ENCODE results near the gene TTYH1.
"Not testable (repeated sequence)": the region's sequence is repeated elsewhere in the genome, so short reads cannot be mapped to it uniquely, and the experiment has no call there.

Gene TTYH1

DNA sequence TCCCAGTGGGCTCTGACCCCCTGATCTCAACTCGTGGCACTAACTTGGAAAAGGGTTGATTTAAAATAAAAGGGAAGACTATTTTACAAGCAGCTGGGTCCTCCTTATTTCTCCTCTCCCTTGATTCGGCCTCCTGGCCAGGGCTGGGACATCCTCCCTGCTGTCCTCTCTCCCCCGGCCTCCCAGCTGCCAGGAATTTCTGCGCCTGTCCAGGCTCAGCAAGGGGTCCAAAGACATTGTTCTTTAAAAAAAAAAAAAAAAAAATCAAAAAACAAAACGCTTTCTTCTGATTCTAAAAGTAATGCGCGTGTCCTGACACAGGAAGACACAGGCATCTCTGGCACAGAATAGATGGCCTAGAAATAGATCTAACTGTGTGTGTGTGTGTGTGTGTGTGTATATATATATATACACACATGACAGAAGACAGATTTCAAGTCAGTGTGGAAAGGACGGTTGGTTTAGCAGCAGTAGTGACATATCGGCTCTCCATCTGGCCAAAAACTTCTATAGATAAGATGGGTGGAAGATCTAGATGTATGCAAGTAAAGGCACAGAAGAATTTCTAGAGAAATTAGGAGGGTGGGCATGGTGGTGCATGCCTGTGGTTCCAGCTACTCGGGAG, 21.5 kb downstream of the TTYH1 start:
- Histone ChIP-seq H3K4me1 (ENCODE audit: low read length) (no peaks in the 10 kb centered on the region), H3K36me3 (replicated peaks; ENCODE audit: low read depth, low read length) (peaks cover 8% of the 10 kb centered on the region)

DNA sequence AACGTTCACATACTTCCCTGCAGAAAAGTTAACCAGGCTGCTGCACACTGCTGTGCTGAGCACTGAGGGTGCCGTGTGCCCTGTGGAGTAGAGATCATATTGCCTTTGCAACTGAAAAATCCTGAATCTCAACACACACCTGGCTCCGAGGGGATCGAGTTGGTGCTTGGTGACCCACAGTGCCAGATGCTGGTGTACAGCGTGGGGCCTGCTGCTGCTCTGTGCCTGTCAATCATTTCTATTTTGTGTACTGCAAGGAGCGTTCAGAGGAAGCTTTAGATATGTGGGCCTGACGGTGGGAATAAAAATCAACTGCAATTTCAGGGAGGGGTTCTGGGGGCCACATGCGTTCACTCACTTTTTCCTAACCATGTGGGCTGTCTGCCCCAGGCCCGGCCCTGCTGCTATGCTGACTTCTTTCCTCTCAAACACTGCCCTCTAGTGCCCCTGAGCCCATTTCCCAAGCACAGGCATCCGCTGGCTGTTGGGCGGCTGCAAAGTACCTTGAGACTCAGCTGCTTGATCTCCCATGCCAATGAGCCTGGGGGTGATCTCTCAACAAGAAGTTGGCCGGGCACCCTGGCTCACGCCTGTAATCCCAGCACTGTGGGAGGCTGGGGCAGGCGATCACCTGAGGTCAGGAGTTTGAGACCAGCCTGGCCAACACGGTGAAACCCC, 24.0 kb downstream of the TTYH1 start:
- peaks cover 13% of the 10 kb centered on the region for H3K36me3 ChIP-seq (replicated peaks; ENCODE audit: low read depth, low read length)
- H3K79me2 ChIP-seq (ENCODE audit: low read length): no peaks in the 10 kb centered on the region
- TF ChIP-seq EZH2phosphoT487 (IDR thresholded peaks at IDR 0.05; ENCODE audit: low read depth) (no peak), CTCF (IDR thresholded peaks at IDR 0.05; ENCODE audit: low read depth, low read length) (peak; percentile 47)
- H2AFZ ChIP-seq (ENCODE audit: low read depth, low read length): no peak overlapping the region
- peaks cover 15% of the 10 kb centered on the region; the same call in 1 of the 2 replicates for H4K20me1 ChIP-seq (ENCODE audit: insufficient read depth, low read length)
- no peak overlapping the region for H3K27ac ChIP-seq (ENCODE audit: low read length)
- H3K9ac ChIP-seq (ENCODE audit: low read length): no peak overlapping the region
- no peaks in the 10 kb centered on the region for H3K9me3 ChIP-seq (ENCODE audit: insufficient read depth, low read length)
- H3K4me1 ChIP-seq (ENCODE audit: low read length): no peaks in the 10 kb centered on the region
- H3K4me2 ChIP-seq (ENCODE audit: low read length): no peak overlapping the region
- no peaks in the 10 kb centered on the region for H3K27me3 ChIP-seq (ENCODE audit: low read depth, low read length)
- no peak overlapping the region for H3K4me3 ChIP-seq (ENCODE audit: low read length)

More for the DNA sequence above, 21.5 kb downstream of the TTYH1 start:
- Histone ChIP-seq H3K27ac (ENCODE audit: low read length) (no peak overlapping the region), H3K79me2 (ENCODE audit: low read length) (no peaks in the 10 kb centered on the region), H3K9me3 (ENCODE audit: insufficient read depth, low read length) (no peaks in the 10 kb centered on the region), H3K9ac (ENCODE audit: low read length) (no peak overlapping the region), H3K4me3 (ENCODE audit: low read length) (no peak overlapping the region), H3K4me2 (ENCODE audit: low read length) (no peak overlapping the region), H3K27me3 (ENCODE audit: low read depth, low read length) (no peaks in the 10 kb centered on the region), H2AFZ (ENCODE audit: low read depth, low read length) (no peak overlapping the region), H4K20me1 (ENCODE audit: insufficient read depth, low read length) (peaks cover 15% of the 10 kb centered on the region; the same call in 1 of the 2 replicates)
- no peak for TF ChIP-seq EZH2phosphoT487 (IDR thresholded peaks at IDR 0.05; ENCODE audit: low read depth)
- TF ChIP-seq CTCF (IDR thresholded peaks at IDR 0.05; ENCODE audit: low read depth, low read length): no peak

GRCh38 chr19:54440641-54441040, 25.4 kb downstream of the TTYH1 start:
- no peak for TF ChIP-seq CTCF (IDR thresholded peaks at IDR 0.05; ENCODE audit: low read depth, low read length)
- no peak for TF ChIP-seq EZH2phosphoT487 (IDR thresholded peaks at IDR 0.05; ENCODE audit: low read depth)
- H3K27me3 ChIP-seq (ENCODE audit: low read depth, low read length): no peaks in the 10 kb centered on the region
- H3K4me3 ChIP-seq (ENCODE audit: low read length): no peak overlapping the region
- H2AFZ ChIP-seq (ENCODE audit: low read depth, low read length): no peak overlapping the region
- no peaks in the 10 kb centered on the region for H3K79me2 ChIP-seq (ENCODE audit: low read length)
- no peak overlapping the region for H3K9ac ChIP-seq (ENCODE audit: low read length)
- peaks cover 11% of the 10 kb centered on the region; the same call in 1 of the 2 replicates for H4K20me1 ChIP-seq (ENCODE audit: insufficient read depth, low read length)
- no peak overlapping the region for H3K4me2 ChIP-seq (ENCODE audit: low read length)
- peaks cover 21% of the 10 kb centered on the region for H3K36me3 ChIP-seq (replicated peaks; ENCODE audit: low read depth, low read length)
- H3K27ac ChIP-seq (ENCODE audit: low read length): no peak overlapping the region
- H3K9me3 ChIP-seq (ENCODE audit: insufficient read depth, low read length): no peaks in the 10 kb centered on the region
- no peaks in the 10 kb centered on the region for H3K4me1 ChIP-seq (ENCODE audit: low read length)

DNA sequence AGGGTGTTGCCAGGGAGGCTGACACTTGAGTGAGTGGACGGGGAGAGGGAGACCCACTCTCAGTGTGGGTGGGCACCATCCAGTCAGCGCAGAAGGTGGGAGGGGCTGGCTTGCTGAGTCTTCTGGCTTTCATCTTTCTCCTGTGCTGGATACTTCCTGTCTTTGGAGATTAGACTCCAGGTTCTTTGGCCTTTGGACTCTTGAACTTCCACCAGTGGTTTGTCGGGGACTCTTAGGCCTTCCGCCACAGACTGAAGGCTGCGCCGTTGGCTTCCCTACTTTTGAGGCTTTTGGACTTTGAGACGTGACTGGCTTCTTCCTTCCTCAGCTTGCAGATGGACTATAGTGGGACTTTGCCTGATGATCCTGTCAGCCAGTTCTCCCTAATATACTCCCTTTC, 29.5 kb downstream of the TTYH1 start:
- Histone ChIP-seq H3K4me1 (ENCODE audit: low read length) (peaks cover 10% of the 10 kb centered on the region), H4K20me1 (ENCODE audit: insufficient read depth, low read length) (peaks cover 7% of the 10 kb centered on the region), H3K9me3 (ENCODE audit: insufficient read depth, low read length) (no peaks in the 10 kb centered on the region), H3K79me2 (ENCODE audit: low read length) (peaks cover 29% of the 10 kb centered on the region), H3K4me3 (ENCODE audit: low read length) (no peak overlapping the region), H2AFZ (ENCODE audit: low read depth, low read length) (no peak overlapping the region), H3K9ac (ENCODE audit: low read length) (no peak overlapping the region), H3K27ac (ENCODE audit: low read length) (no peak overlapping the region), H3K4me2 (ENCODE audit: low read length) (no peak overlapping the region), H3K36me3 (replicated peaks; ENCODE audit: low read depth, low read length) (peaks cover 20% of the 10 kb centered on the region), H3K27me3 (ENCODE audit: low read depth, low read length) (no peaks in the 10 kb centered on the region)
- TF ChIP-seq CTCF (IDR thresholded peaks at IDR 0.05; ENCODE audit: low read depth, low read length): no peak
- TF ChIP-seq EZH2phosphoT487 (IDR thresholded peaks at IDR 0.05; ENCODE audit: low read depth): no peak

GRCh38 chr19:54446349-54446748, 31.1 kb downstream of the TTYH1 start:
- not testable (repeated sequence) for H3K27me3 ChIP-seq (ENCODE audit: low read depth, low read length); H3K27ac ChIP-seq (ENCODE audit: low read length); H2AFZ ChIP-seq (ENCODE audit: low read depth, low read length); H3K9me3 ChIP-seq (ENCODE audit: insufficient read depth, low read length); H3K4me2 ChIP-seq (ENCODE audit: low read length); H3K4me3 ChIP-seq (ENCODE audit: low read length); H3K9ac ChIP-seq (ENCODE audit: low read length)
- Histone ChIP-seq H3K79me2 (ENCODE audit: low read length) (peaks cover 45% of the 10 kb centered on the region), H4K20me1 (ENCODE audit: insufficient read depth, low read length) (peaks cover 19% of the 10 kb centered on the region), H3K36me3 (replicated peaks; ENCODE audit: low read depth, low read length) (peaks cover 22% of the 10 kb centered on the region), H3K4me1 (ENCODE audit: low read length) (peaks cover 22% of the 10 kb centered on the region)
